K562 (cell line): Measurements from ENCODE around the gene TREH. TPM values are rescaled to one million over a fixed set of nuclear protein-coding genes. Genes with fewer than 3 reads are reported as not detected.
A peak's percentile ranks its signal among the peaks of the same experiment; 100 is the strongest.

Experiments
- ATAC-seq: fragments of 200-7000 bp; cut with Tn5 transposase; 3 replicates; pipeline ENCODE4 v1.9.1; 2020; ENCODE audit warnings: moderate library complexity
- BruUV-seq: library from RNA; stranded (reverse); fragments of 400-500 nt; replicated peaks from 2 replicates; lab custom pipeline; 2021; lab: Mats Ljungman, UMichigan
- CTCF ChIA-PET: fragments of 300-600 bp; formaldehyde crosslinking; extraction: SDS; loops from one replicate; lab custom pipeline; 2021; ENCODE audit warnings: low intra/inter-chr PET ratio; lab: Yijun Ruan, JAX
- POLR2A ChIA-PET: fragments of 300-600, 350-650 bp; sonication (Branson Sonifier 250); formaldehyde crosslinking; extraction: SDS; loops from one replicate; lab custom pipeline; 2021; ENCODE audit warnings: antibody characterized with exemption, inconsistent platforms; lab: Yijun Ruan, JAX
- DNase-seq, 4 experiments: peaks; one replicate each; pipeline versions ENCODE4 v3.0.0 to v3.0.0-alpha.2; 2011 to 2018; ENCODE audit warnings: low spot score in 3 of 4, mixed read lengths in 3 of 4; ENCODE audit errors: extremely low read depth in 1 of 4
- FAIRE-seq: peaks from 2 replicates; lab custom pipeline; 2011; peaks lifted over from hg19 to GRCh38; lab: Jason Lieb, UNC
- H2AFZ ChIP-seq: 2 replicates; pipeline ENCODE4 v1.6.0; 2011; ENCODE audit warnings: low read depth, low read length, control low read depth, inconsistent platforms
- H3K27ac ChIP-seq: fragments of 200-600 bp; 3 replicates; pipeline ENCODE4 v1.8.0; 2011; ENCODE audit warnings: low read depth, mild to moderate bottlenecking, control low read depth, inconsistent platforms, low read length, moderate library complexity, mixed read lengths; ENCODE audit errors: extremely low read depth
- H3K27me3 ChIP-seq, 2 experiments: fragments of 300-600 bp in 1 of 2; 2 replicates in 1 of 2; 3 replicates in 1 of 2; pipeline versions ENCODE4 v1.6.0 to v1.8.0; 2011; ENCODE audit warnings: inconsistent platforms in 2 of 2, low read length in 2 of 2, mild to moderate bottlenecking in 1 of 2, mixed read lengths in 1 of 2, moderate library complexity in 1 of 2; ENCODE audit not compliant: control insufficient read depth in 2 of 2, insufficient read depth in 2 of 2
- H3K36me3 ChIP-seq: fragments of 300-600 bp; 3 replicates; pipeline ENCODE4 v1.8.0; 2011; ENCODE audit warnings: mild to moderate bottlenecking, low read length, inconsistent platforms; ENCODE audit not compliant: control insufficient read depth, insufficient read depth
- H3K4me1 ChIP-seq, 2 experiments: fragments of 200-600 bp in 1 of 2; replicated peaks in 1 of 2; 2 replicates in 1 of 2; 3 replicates in 1 of 2; pipeline versions ENCODE4 v1.5.1 to v1.8.0; 2011; ENCODE audit warnings: inconsistent platforms in 2 of 2, low read length in 2 of 2, mild to moderate bottlenecking in 1 of 2, mixed read lengths in 1 of 2, moderate library complexity in 1 of 2; ENCODE audit not compliant: control insufficient read depth in 2 of 2, insufficient read depth in 2 of 2
- H3K4me2 ChIP-seq: 2 replicates; pipeline ENCODE4 v1.6.1; 2011; ENCODE audit warnings: low read length, control low read depth, inconsistent platforms, mixed read lengths; ENCODE audit not compliant: insufficient read depth
- H3K4me3 ChIP-seq: fragments of 200-600 bp; sonication (generic), shearing (Covaris generic); 2 replicates; pipeline ENCODE4 v1.5.1; 2016; ENCODE audit warnings: control low read depth, inconsistent platforms
- H3K79me2 ChIP-seq: fragments of 200-600 bp; 3 replicates; pipeline ENCODE4 v1.8.0; 2011; ENCODE audit warnings: low read length, inconsistent platforms; ENCODE audit not compliant: control insufficient read depth, insufficient read depth
- H3K9ac ChIP-seq, 2 experiments: 2 replicates each; pipeline versions ENCODE4 v1.6.0 to v1.6.1; 2011; ENCODE audit warnings: low read depth in 2 of 2, low read length in 2 of 2, control low read depth in 1 of 2, inconsistent platforms in 1 of 2, mild to moderate bottlenecking in 1 of 2, mixed read lengths in 1 of 2; ENCODE audit not compliant: insufficient read depth in 1 of 2
- H3K9me1 ChIP-seq: one replicate; pipeline ENCODE4 v1.6.0; 2011; ENCODE audit warnings: inconsistent platforms, mild to moderate bottlenecking, low read length, moderate library complexity; ENCODE audit not compliant: control insufficient read depth, insufficient read depth
- H3K9me3 ChIP-seq: replicated peaks from 2 replicates; pipeline ENCODE4 v1.5.1; 2011; ENCODE audit warnings: low read depth, low read length, inconsistent platforms; ENCODE audit not compliant: control insufficient read depth, insufficient read depth
- H4K20me1 ChIP-seq: replicated peaks from 2 replicates; pipeline ENCODE4 v1.6.1; 2011; ENCODE audit warnings: low read length, inconsistent platforms, mixed read lengths; ENCODE audit not compliant: control insufficient read depth, insufficient read depth
- ATF1 ChIP-seq, 2 experiments: fragments of 450-650 bp in 1 of 2; IDR thresholded peaks; 2 replicates each; pipeline ENCODE4 v1.6.1; 2016; ENCODE audit warnings: missing compliant biosample characterization in 1 of 2, missing genetic modification characterization in 1 of 2
- HMG20A ChIP-seq: fragments of 450-650 bp; formaldehyde crosslinking; conservative IDR thresholded peaks from 2 replicates; pipeline ENCODE4 v1.4.0; 2020; ENCODE audit warnings: mild to moderate bottlenecking, mixed read lengths
- HMGN3 ChIP-seq: IDR thresholded peaks from 2 replicates; pipeline ENCODE4 v1.6.1; 2011; ENCODE audit warnings: borderline replicate concordance, low read depth, mild to moderate bottlenecking, mixed read lengths, low read length; ENCODE audit not compliant: insufficient read length; ENCODE audit errors: extremely low read depth
- HNRNPK ChIP-seq: fragments of 200-400 bp; formaldehyde crosslinking; IDR thresholded peaks from one replicate; pipeline ENCODE4 v1.6.1; 2018; ENCODE audit warnings: mild to moderate bottlenecking, low read depth, low read length; ENCODE audit not compliant: poor library complexity, severe bottlenecking
- KDM4B ChIP-seq, 2 experiments: fragments of 450-650 bp in 1 of 2; sonication (generic) in 1 of 2; IDR thresholded peaks; 2 replicates each; pipeline ENCODE4 v1.6.1; 2016 to 2017; ENCODE audit warnings: borderline replicate concordance in 2 of 2, antibody characterized with exemption in 1 of 2, low read depth in 1 of 2, mild to moderate bottlenecking in 1 of 2
- MITF ChIP-seq: IDR thresholded peaks from 2 replicates; pipeline ENCODE4 v1.6.1; 2014; ENCODE audit warnings: antibody characterized with exemption
- PCBP1 ChIP-seq: fragments of 200-400 bp; formaldehyde crosslinking; IDR thresholded peaks from 2 replicates; pipeline ENCODE4 v1.6.1; 2018; ENCODE audit warnings: mild to moderate bottlenecking, low read depth, low read length; ENCODE audit not compliant: poor library complexity, severe bottlenecking
- RHOXF2B ChIP-seq: fragments of 250-450 bp; sonication (Bioruptor Pico); conservative IDR thresholded peaks from 2 replicates; pipeline ENCODE4 v1.5.1; 2021
- SMAD1 ChIP-seq: fragments of 150-350 bp; IDR thresholded peaks from 2 replicates; pipeline ENCODE4 v1.6.1; 2014; ENCODE audit warnings: low read length, low read depth; ENCODE audit not compliant: partially characterized antibody
- U2AF2 ChIP-seq: fragments of 200-400 bp; formaldehyde crosslinking; optimal IDR thresholded peaks from 2 replicates; pipeline ENCODE3; 2017; ENCODE audit warnings: low read depth, mild to moderate bottlenecking, low read length
- ZNF124 ChIP-seq: sonication (generic); formaldehyde crosslinking; IDR thresholded peaks from 2 replicates; pipeline ENCODE4 v1.8.1; 2022; ENCODE audit warnings: missing genetic modification reagents
- ZNF444 ChIP-seq: fragments of 250-450 bp; sonication (Bioruptor Pico); IDR thresholded peaks from 2 replicates; pipeline ENCODE4 v1.4.0; 2020; ENCODE audit warnings: mild to moderate bottlenecking, moderate library complexity
- ZNF586 ChIP-seq: fragments of 450-650 bp; formaldehyde crosslinking; conservative IDR thresholded peaks from 2 replicates; pipeline ENCODE4 v1.4.0; 2020; ENCODE audit warnings: mild to moderate bottlenecking, moderate library complexity
- WGBS: fragments of 100-300 bp; shearing (Covaris generic); methylation state at CpG from one replicate; pipeline ENCODE4 v1.1.6; 2016; ENCODE audit warnings: low coverage, mixed read lengths; ENCODE audit not compliant: insufficient coverage; ENCODE audit errors: missing lambda C conversion rate; 5-methylcytosine and 5-hydroxymethylcytosine counted together
- in situ Hi-C: fragments of 300-500 bp; cut with MboI; formaldehyde crosslinking; loops from 4 replicates; pipeline ENCODE4 v1.15.0; 2018; ENCODE audit warnings: inconsistent platforms, mixed read lengths
- intact Hi-C: fragments of 100-400 bp; cut with micrococcal nuclease; formaldehyde crosslinking; loops from 2 replicates; pipeline ENCODE4 v1.14.2; 2022
- polyA plus RNA-seq, 8 experiments: library from polyadenylated mRNA; depleted of rRNA in 4 of 8; stranded (reverse) in 5 of 8; unstranded in 3 of 8; fragments of >200 nt; fragmentation: Nextera tagmentation in 2 of 8; fragmentation: Illumina TruSeq in 1 of 8; extraction: Ambion mirVana in 2 of 8; extraction: Trizol in 1 of 8; gene quantifications; 2 replicates each; pipeline versions ENCODE4 v1.2.1 to v1.2.3, GENCODE V29; 2011 to 2014; ENCODE audit warnings: inconsistent platforms in 1 of 8, missing spikeins in 1 of 8
- total RNA-seq, 7 experiments: library from RNA; depleted of rRNA in 6 of 7; stranded (reverse); fragments of >200 nt in 6 of 7; fragmentation: Illumina TruSeq in 2 of 7; extraction: Trizol in 2 of 7; gene quantifications; 2 replicates each; pipeline versions ENCODE4 v1.2.1 to v1.2.3, GENCODE V29; 2011 to 2021; ENCODE audit warnings: low replicate concordance in 1 of 7
- TF ChIP-seq, protein P1 (sequence below): fragments of 450-650 bp; formaldehyde crosslinking; IDR thresholded peaks from 2 replicates; pipeline ENCODE4 v1.4.0; 2020; ENCODE audit warnings: mild to moderate bottlenecking, moderate library complexity
- TF ChIP-seq, protein P2 (sequence below): fragments of 450-650 bp; formaldehyde crosslinking; IDR thresholded peaks from 2 replicates; pipeline ENCODE4 v1.4.0; 2022; ENCODE audit warnings: missing genetic modification characterization

TREH gene
- total and polyA plus RNA-seq, 9 of the 15 experiments (the other 6 are each of a cell fraction or from before 2014, with no cell fraction given) = 0.09 to 0.20 (median 0.11) TPM; not detected in 6

- peak; percentile 84 to 91 (median 90) for DNase-seq
- no TSS peak for BruUV-seq
- TF ChIP-seq U2AF2 = no peak
- TF ChIP-seq HMG20A (CRISPR knock-in tag) = no peak
- peak; percentile 71 for TF ChIP-seq PCBP1
- TF ChIP-seq MITF = no peak
- TF ChIP-seq HMGN3 = no peak
- peak; percentile 70 for TF ChIP-seq HNRNPK
- no peak for TF ChIP-seq RHOXF2B (CRISPR knock-in tag)
- TF ChIP-seq ATF1 (CRISPR knock-in tag; IDR thresholded peaks at IDR 0.05) = no peak
- TF ChIP-seq ATF1 (tag; IDR thresholded peaks at IDR 0.05) = no peak
- TF ChIP-seq KDM4B (IDR thresholded peaks at IDR 0.05; ENCODE audit: borderline replicate concordance in 2 of 2, low read depth in 1 of 2) = no peak
- TF ChIP-seq ZNF124 (CRISPR knock-in tag) = no peak
- TF ChIP-seq, protein P1, sequence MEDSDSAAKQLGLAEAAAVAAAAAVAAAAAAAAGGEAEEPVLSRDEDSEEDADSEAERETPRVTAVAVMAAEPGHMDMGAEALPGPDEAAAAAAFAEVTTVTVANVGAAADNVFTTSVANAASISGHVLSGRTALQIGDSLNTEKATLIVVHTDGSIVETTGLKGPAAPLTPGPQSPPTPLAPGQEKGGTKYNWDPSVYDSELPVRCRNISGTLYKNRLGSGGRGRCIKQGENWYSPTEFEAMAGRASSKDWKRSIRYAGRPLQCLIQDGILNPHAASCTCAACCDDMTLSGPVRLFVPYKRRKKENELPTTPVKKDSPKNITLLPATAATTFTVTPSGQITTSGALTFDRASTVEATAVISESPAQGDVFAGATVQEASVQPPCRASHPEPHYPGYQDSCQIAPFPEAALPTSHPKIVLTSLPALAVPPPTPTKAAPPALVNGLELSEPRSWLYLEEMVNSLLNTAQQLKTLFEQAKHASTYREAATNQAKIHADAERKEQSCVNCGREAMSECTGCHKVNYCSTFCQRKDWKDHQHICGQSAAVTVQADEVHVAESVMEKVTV (CRISPR knock-in tag) = no peak
- TF ChIP-seq ZNF586 (CRISPR knock-in tag) = no peak
- TF ChIP-seq, protein P2, sequence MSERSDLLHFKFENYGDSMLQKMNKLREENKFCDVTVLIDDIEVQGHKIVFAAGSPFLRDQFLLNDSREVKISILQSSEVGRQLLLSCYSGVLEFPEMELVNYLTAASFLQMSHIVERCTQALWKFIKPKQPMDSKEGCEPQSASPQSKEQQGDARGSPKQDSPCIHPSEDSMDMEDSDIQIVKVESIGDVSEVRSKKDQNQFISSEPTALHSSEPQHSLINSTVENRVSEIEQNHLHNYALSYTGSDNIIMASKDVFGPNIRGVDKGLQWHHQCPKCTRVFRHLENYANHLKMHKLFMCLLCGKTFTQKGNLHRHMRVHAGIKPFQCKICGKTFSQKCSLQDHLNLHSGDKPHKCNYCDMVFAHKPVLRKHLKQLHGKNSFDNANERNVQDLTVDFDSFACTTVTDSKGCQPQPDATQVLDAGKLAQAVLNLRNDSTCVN (CRISPR knock-in tag) = peak; percentile 87; the same call in 1 of the 2 replicates
- TF ChIP-seq SMAD1 = no peak
- TF ChIP-seq ZNF444 (CRISPR knock-in tag) = no peak
These were observed 58.2 kb downstream of the TREH start for GRCh38 chr11:118621071-118621783.

More at GRCh38 chr11:118621071-118621783, 58.2 kb downstream of the TREH start:
- Histone ChIP-seq H3K4me2 (peak overlapping the region; percentile 91), H3K4me1 (peaks cover 28 to 44% of the 10 kb centered on the region in 2 experiments), H3K9ac (peak overlapping the region; percentile 66 to 94), H2AFZ (peak overlapping the region; percentile 85), H3K27me3 (no peaks in the 10 kb centered on the region), H3K27ac (peak overlapping the region; percentile 70), H3K79me2 (peaks cover 13% of the 10 kb centered on the region), H3K9me3 (no peaks in the 10 kb centered on the region), H4K20me1 (no peaks in the 10 kb centered on the region), H3K4me3 (peak overlapping the region; percentile 60), H3K36me3 (peaks cover 17% of the 10 kb centered on the region), H3K9me1 (no peaks in the 10 kb centered on the region)
- 2% methylated on average over 22 of the region's 38 CpGs for WGBS
- peak; percentile 92 for ATAC-seq
- ChIA-PET CTCF (no interaction called here), POLR2A (interaction anchor here (0.8 to 3.7 kb wide), 11 partner anchors 10 to 632 kb away, joined by 3 to 21 read pairs (median 3); partner anchors contain the start of genes CENATAC and PHLDB1)
- FAIRE-seq = no peak
- in situ Hi-C loops (no loop called here), intact Hi-C loops (no loop called here)
